Choroid plexus epithelial cell (primary cell): ENCODE results near the gene MYH3.

Experiments used
- DNase-seq: peaks from one replicate; pipeline ENCODE4 v3.0.0-alpha.2; 2010; ENCODE audit warnings: low read depth
- H3K4me3 ChIP-seq: 2 replicates; pipeline ENCODE4 v1.5.1; 2011; ENCODE audit warnings: low read depth, mild to moderate bottlenecking, control low read depth, low read length, moderate library complexity
- TF ChIP-seq, protein P1 (sequence below): conservative IDR thresholded peaks from 2 replicates; pipeline ENCODE4 v1.5.1; 2011; ENCODE audit warnings: low read depth, mild to moderate bottlenecking, control low read depth, inconsistent platforms, low read length, moderate library complexity

MYH3 gene

DNA sequence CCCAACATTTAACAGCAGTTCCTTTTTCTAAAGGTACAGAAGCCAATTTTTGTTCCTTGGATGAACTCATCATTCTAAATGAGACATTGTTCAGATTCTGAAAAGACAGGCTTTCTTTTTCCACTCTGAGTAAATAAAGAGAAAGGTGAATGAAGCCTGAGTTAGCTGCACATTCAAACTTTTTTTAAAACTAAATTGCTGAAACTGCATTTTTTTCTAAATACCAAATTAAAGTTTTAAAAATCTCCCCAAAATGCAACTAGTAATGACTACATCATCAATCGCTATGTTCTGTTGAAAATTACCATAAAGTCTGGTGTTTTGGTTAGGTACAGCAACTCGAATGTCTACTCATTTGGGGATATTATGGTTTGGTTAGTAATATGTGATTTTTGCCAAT lies 30.4 kb upstream of the MYH3 start:
- DNase-seq: no peak
- no peak overlapping the region for H3K4me3 ChIP-seq
- TF ChIP-seq, protein P1, sequence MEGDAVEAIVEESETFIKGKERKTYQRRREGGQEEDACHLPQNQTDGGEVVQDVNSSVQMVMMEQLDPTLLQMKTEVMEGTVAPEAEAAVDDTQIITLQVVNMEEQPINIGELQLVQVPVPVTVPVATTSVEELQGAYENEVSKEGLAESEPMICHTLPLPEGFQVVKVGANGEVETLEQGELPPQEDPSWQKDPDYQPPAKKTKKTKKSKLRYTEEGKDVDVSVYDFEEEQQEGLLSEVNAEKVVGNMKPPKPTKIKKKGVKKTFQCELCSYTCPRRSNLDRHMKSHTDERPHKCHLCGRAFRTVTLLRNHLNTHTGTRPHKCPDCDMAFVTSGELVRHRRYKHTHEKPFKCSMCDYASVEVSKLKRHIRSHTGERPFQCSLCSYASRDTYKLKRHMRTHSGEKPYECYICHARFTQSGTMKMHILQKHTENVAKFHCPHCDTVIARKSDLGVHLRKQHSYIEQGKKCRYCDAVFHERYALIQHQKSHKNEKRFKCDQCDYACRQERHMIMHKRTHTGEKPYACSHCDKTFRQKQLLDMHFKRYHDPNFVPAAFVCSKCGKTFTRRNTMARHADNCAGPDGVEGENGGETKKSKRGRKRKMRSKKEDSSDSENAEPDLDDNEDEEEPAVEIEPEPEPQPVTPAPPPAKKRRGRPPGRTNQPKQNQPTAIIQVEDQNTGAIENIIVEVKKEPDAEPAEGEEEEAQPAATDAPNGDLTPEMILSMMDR: no peak

DNA sequence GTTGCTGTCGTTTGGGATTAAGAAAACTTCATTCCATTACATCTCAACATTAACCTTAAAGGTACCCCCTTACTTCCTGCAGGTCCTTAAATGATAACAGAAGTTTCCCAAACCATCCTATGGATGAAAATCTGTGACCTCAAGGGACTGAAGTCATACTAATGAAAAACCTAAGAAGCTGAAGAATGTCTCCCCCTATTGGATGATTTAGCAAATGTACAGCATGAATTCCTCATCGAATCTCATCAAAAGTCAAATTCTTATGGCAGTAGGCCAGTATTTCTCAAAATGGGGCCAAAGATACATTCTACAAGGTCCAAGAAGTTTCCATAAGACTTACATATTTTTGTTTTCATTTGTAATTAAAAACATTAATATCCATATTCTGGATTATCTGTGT lies 26.7 kb upstream of the MYH3 start:
- peak; percentile 64 for DNase-seq
- TF ChIP-seq, protein P1: peak; percentile 57
- H3K4me3 ChIP-seq: no peak overlapping the region

DNA sequence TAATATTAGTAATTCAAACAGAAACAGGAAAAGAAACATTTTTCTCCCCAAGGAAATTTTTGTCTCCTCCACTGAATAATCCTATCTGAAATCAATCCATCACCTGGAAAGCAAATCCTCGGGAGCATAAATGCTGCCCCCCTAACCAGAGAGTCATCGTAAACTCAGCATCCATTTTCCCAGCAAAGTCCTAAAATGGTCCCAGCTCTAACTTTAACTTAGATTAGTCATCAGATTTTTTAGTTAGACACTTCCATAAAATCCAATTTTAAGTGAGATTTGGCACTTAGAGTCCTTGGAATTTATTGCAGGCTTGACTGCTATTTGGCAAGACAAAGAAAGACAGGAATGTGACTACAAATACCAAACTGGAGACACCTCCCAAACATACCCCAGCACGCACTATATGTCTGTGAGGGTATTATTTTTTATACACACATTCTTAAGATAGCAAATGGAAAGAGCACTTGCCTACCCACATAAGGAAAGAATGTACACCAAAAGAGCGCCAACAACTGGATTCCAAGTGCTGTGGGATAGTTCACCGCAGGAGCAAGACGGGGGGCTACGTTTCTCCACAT lies 24.8 kb upstream of the MYH3 start:
- TF ChIP-seq, protein P1: no peak
- no peak overlapping the region for H3K4me3 ChIP-seq
- peak; percentile 47 for DNase-seq

DNA sequence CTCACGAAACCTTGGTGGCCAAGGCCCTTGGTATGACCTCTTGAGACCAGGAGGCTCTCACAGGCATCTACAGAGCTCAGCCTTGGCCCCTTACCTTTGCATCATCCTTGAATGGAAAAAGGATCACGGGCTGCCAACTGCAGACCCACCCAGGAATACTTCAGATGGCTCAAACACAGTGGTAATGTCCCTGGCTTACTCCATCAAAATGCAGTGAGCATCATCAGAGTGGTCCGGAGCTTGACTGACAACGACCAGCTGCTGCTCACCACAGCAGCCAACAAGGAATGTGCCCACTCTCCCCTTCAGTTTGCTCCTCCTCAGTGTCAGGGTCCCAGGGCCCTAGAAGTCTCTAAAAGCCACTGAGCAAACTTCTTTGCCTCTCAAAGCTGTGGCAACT lies 17.6 kb upstream of the MYH3 start:
- H3K4me3 ChIP-seq: no peak overlapping the region
- no peak for DNase-seq
- TF ChIP-seq, protein P1: no peak

DNA sequence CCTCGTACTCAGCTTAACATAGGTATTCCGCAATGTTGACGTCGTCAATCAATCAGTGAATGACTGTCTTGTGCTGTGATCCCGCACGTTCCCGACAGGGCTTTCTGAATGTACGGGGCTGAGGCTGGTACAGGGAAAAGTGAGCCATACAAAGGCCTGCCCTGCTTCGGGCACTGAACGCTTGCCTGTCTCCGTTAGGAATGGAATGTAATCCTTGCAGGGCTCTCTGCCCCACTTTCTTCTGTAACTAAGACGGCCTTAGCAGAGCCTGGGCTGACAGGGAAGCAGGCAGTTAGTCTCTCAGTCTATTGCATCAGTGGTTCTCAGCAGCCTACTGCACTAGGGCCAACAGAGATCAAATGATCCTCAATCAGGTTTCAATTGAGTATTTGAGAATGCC lies 16.2 kb upstream of the MYH3 start:
- DNase-seq: no peak
- no peak overlapping the region for H3K4me3 ChIP-seq
- TF ChIP-seq, protein P1: no peak

DNA sequence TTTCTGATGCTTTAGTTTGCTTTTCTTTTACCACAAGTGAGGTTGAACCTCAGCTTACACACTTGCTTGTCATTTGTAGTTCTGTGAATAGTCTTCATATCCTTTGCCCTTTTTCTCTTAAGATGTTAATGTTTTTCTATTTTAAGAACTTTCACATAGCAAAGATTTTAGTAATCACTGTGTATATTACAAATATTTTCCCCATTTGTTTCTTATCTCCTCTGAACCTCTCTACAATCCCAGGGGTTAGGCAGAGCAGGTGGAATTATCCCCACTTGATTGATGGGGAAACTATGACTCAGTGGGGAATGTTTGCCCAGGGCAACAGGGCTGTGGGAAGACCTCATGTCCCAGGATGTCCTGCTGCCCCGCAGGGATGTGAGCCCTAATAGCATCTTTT lies 11.7 kb upstream of the MYH3 start:
- H3K4me3 ChIP-seq: no peak overlapping the region
- TF ChIP-seq, protein P1: no peak
- peak; percentile 13 for DNase-seq

DNA sequence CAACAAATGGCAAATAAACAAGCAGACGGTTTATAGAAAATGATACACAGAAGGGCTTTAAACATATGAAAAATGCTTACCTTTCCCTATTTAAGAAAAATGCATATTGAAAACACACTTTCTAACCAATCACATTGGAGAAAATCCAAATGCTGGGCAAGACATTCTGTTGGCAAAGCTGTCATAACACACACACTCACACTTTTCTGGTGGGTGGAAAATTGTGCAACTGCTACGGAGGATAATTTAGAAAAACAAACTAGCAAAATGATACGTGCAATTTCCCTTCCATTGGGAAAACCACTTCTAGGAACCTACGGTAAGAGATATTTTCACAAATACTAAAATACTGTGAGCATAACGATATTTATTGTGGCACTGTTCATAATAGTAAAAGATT lies 9.8 kb upstream of the MYH3 start:
- TF ChIP-seq, protein P1: no peak
- no peak overlapping the region for H3K4me3 ChIP-seq
- DNase-seq: peak; percentile 23
